GM21360 (cell line): ENCODE results near the gene MRC1.

Experiments used
- ATAC-seq: cut with Tn5 transposase; IDR thresholded peaks from one replicate; pipeline ENCODE4 v1.9.1; 2021; ENCODE audit warnings: mild to moderate bottlenecking, moderate library complexity; ENCODE audit not compliant: unreplicated experiment

Gene MRC1

DNA sequence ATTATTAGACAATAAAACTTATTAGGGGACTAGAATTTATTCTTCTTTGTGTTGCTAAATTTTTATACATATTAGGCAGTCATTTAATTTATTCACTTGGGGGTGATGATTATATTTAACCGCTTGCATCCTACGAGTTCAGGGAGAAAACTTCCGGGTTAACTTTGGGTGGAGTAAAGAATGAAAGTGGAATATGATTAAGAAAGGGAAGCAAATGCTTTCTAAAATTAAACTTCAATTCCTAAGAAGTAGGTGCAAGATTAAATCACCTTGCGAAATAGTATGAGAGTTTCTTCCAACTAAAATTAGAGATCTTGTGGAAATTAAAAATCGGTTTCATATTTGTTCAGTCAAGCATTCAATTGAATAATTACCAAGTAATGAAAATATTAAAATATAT is 33.5 kb downstream of the MRC1 start:
- ATAC-seq = no peak

DNA sequence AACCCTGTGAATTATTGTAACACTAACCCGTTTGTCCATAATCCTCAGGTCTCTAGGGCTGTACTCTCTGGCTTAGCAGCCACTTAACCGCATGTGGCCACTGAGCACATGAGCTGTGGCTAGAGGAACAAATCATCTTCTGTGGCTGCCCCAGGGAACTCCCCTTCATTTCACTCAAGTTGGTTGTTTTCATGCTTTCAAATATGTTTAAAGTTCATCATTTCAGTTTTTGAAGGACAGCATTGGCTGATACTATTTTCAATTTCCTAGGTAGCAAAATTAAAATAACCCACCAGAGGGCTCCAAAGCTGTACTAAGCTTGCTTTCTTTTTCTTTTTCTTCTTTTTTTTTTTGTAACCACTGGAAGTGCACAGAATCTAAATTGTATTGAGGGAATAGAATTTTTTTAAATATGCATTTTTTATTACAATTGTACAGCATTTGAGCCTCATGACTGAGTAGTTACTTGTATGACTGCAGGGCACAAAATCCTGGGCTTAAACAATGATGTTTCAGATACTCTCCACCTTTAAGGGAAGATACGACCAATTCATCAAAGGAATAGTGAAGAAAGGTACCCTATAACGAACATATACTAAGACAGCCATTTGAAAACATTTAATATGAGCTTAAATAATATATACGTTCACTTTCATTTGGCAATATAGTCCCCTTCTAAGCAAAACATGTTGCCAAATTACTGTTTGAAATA is 38.6 kb downstream of the MRC1 start:
- no peak for ATAC-seq

DNA sequence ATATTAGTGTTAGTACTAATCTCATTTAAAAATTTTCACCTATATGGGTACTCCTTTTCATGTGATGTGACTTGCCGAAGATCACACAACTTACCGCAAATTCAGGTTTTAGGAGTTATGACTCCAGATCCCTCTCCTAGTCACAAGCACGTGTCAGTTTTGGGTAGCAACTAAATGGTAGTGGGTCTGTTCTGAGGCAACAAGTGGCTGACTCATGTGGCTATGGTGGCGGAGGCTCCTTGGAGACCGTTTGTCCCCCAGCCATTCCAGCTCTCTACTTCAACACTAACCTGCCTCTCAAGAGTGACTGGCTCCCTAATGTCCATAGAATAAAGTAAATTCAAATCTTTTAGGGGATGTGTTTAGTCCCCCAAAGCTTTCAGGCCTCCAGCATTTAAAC is 39.5 kb downstream of the MRC1 start:
- no peak for ATAC-seq

DNA sequence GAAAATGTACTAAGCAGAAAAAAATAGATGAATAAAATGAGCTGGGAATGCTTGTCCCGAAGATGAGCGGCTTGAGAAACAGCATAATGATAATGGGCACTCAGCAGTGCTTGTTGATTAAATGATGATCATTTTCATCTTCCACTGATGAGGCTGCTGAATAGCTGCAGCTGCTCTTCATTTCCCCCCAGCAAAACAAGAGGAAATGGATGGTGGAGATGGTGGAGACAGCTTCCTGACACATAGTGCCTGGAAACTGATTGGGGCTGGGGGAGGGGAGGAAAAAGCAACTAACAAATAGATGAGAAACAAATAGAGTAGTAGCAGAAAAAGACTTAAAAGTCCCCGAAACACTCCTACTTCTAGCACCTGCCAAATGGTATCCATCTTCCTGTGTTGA is 41.4 kb downstream of the MRC1 start:
- ATAC-seq = no peak

DNA sequence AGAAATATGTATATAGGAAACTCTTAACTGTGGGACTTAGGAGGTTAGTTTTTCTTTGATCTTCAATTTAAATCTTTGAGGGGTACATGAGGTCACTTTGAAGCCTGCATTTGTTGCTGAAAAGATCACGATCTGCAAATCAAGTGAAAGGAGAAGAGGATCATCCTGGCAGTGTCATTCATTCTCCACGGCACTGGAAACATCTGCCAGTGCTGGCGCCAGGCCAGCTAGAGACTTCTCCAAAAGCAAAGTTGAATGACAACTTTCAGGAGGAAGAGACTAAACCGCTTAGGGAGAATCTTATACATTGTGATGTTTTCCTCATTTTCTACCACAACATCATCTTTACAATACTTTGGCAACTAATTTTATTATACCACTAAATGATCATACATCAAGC is 42.5 kb downstream of the MRC1 start:
- ATAC-seq = no peak

DNA sequence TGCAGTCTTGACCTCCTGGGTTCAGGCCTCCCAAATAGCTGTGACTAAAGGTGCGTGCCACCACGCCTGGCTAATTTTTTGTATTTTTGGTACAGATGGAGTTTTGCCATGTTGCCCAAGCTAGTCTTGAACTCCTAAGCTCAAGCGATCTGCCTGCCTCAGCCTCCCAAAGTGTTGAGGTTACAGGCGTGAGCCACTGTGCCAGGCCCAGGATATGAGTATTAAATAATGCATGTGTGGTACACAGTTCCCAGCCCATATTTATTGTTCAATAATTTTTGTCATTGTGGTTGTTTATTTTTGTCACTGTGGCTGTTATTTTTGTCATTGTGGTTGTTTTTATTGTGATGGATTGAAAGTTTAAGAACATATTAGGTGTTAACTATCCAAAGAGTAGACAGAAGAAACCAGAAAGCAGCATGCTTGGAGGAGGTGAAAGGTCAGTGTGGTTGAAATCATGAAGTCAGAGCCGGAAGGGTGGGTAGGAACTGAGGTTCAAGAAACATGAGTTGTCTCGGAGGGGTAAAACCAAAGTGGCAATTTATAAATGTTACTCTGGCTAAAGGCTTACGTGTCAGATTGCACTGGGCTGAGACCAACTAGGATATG is 45.0 kb downstream of the MRC1 start:
- no peak for ATAC-seq

DNA sequence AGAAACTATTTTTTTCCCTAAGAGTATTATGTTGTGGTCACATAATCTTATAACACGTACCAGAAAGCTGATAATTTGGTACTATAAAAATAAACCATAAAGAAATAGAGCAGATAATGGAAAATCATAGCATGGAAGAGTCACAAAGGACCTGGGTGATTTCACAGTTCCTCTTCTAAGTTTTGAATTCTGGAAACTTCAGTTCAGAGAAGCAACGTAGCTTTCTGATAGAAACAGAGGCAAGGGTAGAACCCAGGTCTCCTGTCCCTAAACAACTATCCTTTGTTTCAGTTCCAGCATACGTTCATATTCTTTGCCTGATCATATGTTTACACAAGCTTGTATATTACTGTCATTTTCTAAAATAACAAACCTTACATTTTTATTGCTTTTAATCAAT is 47.9 kb downstream of the MRC1 start:
- ATAC-seq = no peak

DNA sequence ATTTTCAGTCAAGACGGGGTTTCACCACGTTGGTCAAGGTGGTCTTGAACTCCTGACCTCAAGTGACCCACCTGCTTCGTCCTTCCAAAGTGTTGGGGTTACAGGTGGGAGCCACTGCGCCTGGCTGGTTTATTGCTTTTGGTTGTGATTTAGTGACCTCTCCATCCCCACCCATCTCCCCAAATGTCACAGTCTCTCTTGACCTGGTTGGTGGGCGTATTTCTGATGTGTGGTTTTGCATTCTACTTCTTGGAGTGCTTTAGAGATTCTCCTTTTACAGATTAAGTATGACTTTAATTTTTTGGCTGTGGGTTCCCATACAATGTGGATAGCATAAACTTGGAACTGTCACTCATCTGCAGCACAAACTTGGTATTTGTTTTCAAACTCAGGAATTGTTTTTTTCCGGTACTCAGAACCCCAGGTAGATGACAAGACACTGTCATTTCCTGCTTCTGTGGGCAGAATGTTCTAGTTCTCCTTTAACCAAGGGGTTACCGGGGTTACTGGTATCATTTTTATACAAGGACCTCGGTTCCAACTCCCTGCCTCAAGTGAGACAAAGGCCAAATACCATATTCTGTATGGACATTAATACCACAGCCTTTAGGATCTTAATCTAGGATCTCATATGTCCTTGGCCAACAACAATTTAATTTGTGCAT is 50.5 kb downstream of the MRC1 start:
- no peak for ATAC-seq

DNA sequence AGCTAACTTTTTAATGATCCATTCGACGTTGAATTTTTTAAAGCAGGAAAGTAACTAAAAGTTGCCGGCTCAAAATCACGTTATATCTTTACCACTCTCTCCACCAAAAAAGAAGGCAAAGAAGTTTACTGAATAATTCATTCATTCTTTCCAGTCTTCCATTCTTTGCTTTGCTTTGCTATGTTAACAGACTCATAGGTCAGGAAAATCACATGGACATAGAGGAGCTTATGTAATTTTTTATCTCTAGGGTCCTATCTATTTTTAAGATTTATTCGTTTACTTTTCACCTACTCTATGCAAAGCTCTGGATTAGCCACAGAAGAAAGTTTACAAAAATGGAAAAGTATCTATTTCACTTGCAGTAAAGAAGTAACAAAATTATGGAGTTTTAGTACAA is 52.6 kb downstream of the MRC1 start:
- ATAC-seq = no peak

DNA sequence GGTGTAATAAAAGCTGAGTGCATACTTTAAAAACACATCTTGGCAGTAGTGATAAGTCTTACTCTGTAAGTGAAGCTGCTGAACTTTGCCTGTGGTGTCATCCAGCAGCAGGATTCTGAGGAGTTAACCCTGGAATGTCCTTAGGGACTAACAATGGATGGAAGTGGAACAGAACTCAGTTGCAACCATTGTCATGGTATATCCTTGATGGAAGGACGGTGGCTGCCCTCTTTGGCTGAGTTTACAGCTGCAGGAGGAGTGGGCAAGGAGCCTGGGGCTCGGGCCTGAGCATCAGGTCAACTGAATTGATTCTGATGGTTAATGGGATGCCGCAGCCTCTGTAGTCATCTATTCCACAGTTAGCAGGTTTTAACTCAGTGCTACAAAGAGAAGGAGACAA is 56.2 kb downstream of the MRC1 start:
- ATAC-seq = no peak

DNA sequence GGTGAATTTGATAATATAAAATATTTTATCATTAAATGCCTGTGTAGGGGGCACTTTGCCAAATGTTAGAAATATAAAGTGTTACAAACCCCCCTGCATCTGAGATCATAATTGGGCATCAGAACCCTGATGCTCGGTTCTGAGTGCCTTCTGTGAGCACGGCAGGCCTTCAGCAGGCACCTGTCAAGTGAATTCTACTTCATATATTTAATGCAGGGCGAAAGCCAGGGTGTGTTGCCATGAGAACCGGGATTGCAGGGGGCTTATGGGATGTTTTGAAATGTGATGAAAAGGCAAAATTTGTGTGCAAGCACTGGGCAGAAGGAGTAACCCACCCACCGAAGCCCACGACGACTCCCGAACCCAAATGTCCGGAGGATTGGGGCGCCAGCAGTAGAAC is 57.2 kb downstream of the MRC1 start:
- ATAC-seq = no peak

DNA sequence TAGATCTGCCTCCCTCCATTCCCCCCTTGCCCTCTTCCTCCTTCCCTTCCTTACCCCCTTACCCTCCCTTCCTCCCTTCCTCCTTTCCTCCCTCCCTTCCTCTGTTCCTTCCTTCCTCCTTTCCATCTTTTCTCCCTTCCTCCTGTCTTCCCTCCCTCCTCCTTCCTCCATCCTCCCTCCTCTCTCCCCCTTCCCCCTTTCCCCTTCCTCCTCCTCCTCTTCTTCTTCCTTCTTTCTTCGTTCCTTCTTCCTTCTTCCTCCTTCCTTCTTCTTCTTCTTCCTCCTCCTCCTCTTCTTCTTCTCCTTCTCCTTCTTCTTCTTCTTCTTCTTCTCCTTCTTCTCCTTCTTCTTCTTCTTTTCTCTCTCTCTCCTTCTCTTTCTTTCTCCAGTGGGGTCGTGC is 57.9 kb downstream of the MRC1 start:
- no peak for ATAC-seq

DNA sequence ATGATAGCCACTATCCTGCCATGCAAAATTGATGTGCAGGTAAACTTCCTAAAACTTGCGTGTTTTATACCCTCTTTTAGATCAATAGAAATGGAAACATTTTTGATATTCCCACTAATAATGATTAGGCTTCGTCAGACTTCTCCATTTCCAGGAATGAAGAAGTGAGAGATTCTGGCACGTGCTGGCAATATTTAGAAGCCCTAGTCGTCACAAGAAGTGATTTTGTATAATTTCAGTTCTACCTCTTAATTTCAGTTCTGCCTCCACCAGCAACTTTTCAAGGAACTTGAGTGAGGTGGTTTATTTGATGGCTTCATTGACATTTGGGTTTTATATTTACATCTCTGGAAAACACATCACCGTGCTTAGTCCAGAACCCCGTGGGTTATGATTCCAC is 61.9 kb downstream of the MRC1 start:
- no peak for ATAC-seq

DNA sequence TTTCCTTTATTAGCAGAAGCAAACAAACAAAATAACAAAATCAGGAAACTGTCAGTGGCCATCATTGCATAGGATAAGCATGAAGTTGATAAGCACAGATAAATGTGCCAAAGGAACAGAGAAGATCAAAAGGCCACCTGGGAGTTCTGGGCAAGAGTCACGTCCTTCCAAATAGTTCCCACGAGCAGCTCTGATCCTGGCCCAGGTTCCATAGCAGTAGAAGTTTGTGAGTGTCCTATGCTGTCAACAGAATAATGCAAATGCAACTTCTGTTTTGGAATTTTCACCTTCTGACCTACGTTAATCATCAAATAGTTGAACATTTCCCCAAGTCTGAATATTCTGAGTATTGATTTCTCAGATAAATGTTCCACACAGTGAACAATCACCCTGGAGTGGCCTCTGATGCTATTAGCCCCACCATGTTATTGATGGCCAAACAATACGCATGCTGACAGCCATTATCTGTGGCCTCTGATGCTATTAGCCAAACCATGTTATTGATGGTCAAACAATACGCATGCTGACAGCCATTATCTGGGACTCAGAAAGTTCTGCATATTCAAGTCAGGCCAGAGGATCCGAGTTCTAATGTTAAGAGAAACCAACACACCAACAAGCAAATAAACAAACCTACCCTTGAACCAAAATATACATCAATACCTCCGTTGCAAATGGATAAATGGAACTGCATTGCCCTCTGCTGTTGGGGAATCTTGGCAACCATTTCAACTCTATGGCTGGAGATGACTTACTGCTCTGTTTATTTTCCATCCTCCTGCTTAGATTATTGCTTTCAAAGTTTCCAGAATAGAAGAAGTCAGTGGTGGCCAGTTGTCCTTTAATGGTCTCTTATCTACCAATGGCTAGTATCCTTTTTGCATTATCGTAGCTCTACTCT is 63.3 kb downstream of the MRC1 start:
- no peak for ATAC-seq

DNA sequence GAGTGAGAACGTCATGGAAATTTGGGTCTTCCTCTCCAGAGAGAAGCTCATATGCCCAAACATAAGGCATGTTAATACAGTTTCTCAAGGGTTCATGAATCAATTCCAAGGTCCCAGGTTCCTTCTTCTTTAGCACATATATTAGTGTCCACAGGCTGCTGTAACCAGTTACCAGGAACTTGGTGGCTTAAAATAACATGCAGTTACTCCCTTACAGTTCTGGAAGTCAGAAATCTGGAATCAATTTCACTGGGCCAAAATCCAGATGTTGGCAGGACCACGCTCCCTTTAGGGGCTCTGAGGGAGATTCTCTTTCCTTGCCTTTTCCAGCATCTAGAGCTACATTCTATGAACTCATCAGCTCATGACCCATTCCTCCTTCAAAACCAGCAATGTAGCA is 64.8 kb downstream of the MRC1 start:
- no peak for ATAC-seq

DNA sequence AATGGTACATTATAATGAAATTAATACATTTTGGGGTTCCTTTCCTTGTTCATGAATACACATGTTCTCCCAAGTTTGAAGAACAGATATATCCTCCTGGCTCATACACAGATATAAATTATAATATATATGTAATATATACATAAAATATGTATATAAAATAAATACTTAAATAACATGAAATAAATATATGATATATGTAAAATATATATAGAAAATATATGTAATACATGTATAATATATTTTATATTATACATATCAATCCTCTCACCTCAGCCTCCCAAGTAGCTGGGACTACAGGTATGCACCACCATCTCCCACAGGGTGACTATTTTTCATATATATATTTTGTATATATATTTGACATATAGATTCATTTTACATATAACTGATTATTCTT is 68.0 kb downstream of the MRC1 start:
- no peak for ATAC-seq

DNA sequence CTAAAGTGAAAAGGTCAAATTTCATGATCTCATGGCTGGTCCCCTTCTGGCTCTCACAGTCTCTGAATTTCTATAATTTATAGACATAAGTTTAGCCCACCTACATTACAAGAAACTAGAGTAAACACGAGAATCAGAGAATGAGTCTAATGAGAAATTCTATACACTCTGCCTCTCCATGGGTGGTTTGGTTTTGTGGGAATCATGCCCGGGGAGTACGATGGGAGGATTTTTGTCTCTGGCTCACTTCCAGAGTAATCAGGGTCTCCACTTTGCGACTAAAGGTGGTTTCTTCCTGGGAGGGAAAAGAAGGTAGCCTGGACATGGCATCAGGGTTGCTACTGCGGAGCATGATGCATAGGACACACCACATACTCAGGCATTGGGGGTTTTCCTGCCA is 69.7 kb downstream of the MRC1 start:
- ATAC-seq = no peak

DNA sequence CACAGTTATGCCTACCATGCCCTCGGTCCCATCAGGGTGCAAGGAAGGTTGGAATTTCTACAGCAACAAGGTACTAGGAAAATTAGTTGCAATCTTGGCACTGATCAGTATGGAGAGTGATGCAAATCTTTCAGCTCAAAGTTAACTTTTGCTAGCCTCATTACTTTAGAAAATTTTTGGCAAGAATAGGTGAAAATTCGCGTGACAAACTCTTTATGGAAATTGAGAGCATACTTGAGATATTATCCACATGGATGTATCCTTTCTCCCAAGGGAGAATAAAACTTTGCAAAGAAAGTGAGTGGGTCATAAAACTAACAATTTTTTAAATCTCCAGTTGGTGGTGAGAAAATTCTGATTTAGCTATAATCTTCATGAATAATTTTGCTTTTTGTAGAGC is 71.5 kb downstream of the MRC1 start:
- no peak for ATAC-seq

DNA sequence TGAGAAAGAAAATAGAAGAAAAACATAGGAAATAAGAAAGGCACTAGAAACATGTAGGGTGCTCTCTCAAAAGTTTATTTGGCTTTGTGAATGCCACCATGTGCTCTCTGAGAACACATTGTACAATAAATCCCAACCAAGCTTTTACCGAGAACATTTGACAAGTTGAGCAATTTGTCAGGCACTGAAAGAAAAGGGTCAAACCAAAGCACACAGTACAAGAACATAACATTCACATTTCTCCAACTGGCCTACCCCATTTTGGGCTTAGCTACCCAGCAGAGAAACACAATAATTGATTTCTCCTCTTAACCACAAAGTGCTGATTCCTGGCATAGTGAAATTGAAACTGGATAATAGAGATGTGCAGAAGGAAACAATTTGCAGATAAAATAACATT is 73.4 kb downstream of the MRC1 start:
- ATAC-seq = no peak

DNA sequence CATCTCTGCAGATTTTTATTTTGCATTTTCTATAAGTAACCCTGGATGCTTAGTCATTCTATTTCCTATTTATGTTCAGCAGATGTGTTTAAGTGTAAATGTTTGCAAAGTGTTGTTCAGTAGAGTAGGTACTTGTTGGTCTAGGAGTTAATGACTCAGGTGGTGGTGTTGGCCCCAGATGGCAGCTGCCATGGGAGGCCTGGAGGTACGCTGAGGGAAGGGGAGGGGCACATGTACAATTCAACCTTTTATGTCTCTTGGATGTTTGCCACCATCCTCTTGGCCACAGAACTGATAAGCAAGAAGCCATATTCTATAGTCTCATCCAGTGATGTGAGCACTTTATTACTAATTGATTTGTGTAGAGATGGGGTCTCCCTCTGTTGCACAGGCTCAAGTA is 74.5 kb downstream of the MRC1 start:
- ATAC-seq = no peak

DNA sequence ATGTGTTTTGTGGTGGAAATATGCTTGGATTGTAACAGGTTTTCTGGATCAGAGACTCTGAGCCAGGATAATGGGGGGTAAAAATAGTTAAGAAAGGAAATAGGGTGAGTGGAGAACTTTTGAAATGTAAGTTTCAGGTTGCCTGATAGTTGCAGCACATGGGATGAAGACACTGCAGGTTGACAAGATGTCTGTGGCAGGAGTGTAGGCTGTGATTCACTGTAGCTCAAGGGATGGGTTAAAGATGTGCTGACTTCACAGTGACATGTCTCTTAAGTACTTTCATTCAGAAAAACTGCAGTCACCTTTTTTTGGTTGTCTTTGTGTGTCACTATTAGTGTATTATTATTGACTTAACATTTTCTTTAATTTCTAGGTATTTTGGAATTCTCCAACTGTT is 79.0 kb downstream of the MRC1 start:
- ATAC-seq = no peak

DNA sequence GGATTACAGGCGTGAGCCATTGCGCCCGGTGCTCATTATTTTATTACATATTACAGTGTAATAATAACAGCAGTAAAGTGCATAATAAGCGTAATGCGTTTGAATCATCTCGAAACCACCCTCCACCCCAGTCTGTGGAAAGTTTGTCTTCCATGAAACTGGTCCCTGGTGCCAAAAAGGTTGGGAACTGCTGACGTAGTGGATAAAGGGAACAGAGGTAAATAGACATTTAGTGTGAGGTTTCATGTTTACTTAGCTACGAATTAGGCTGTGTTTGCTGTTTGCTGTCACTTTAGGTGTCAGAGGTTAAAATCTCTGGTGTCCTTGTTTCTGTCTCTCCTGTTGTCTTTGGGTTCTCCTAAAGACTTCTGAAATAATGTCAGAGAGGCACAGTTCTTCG is 82.3 kb downstream of the MRC1 start:
- ATAC-seq = no peak
